Muscle of leg (tissue), 16 donors: ENCODE data around the gene CHP1. TPM values are rescaled to one million over a fixed set of nuclear protein-coding genes. Genes with fewer than 3 reads are reported as not detected.

Source experiments
- DNase-seq: peaks from one replicate; pipeline ENCODE4 v3.0.0; 2013
- H3K27ac ChIP-seq: one replicate; pipeline ENCODE4 v1.5.1; 2013; ENCODE audit warnings: mild to moderate bottlenecking, low read length, control low read depth
- H3K27me3 ChIP-seq: one replicate; pipeline ENCODE4 v1.6.1; 2013; ENCODE audit warnings: low read length; ENCODE audit not compliant: control insufficient read depth, insufficient read depth
- H3K36me3 ChIP-seq: one replicate; pipeline ENCODE4 v1.6.1; 2013; ENCODE audit warnings: low read length; ENCODE audit not compliant: control insufficient read depth, insufficient read depth
- H3K4me1 ChIP-seq: one replicate; pipeline ENCODE4 v1.6.1; 2013; ENCODE audit warnings: low read length; ENCODE audit not compliant: control insufficient read depth, insufficient read depth
- H3K4me3 ChIP-seq: one replicate; pipeline ENCODE4 v1.5.1; 2013; ENCODE audit warnings: low read length, control low read depth
- H3K9me3 ChIP-seq: replicated peaks from 2 replicates; pipeline ENCODE4 v1.6.1; 2013; ENCODE audit warnings: low read depth, low read length; ENCODE audit not compliant: control insufficient read depth
- WGBS: methylation state at CpG from one replicate; pipeline ENCODE4 v1.1.5; 2013; ENCODE audit warnings: missing lambda C conversion rate; ENCODE audit not compliant: insufficient coverage; 5-methylcytosine and 5-hydroxymethylcytosine counted together
- long read RNA-seq, 11 donors: transcript quantifications; one replicate each; lab custom pipeline, GENCODE V29; 2026
- polyA plus RNA-seq, 8 donors: library from polyadenylated mRNA; unstranded; fragments of 120-200 nt; gene quantifications; one replicate each; pipeline versions ENCODE4 v1.2.1 to v1.2.3, GENCODE V29; 2013; ENCODE audit warnings: inconsistent platforms in 1 of 8, low replicate concordance in 1 of 8; ENCODE audit not compliant: insufficient read length in 8 of 8, insufficient read depth in 1 of 8
- total RNA-seq: library from RNA; stranded (reverse); fragments of 120-200 nt; gene quantifications from one replicate; pipeline ENCODE4 v1.2.4, GENCODE V29; 2013

Gene CHP1
- total RNA-seq (46.9 TPM), polyA plus RNA-seq (10 to 100 TPM; 39.0 to 62.2 (median 50.0) TPM)
- long read RNA-seq, donor 1, transcript CHP1-201 (7 exons, 3,329 nt) = major isoform, 8 of 8 reads
- long read RNA-seq, donor 1, partial matches to known transcripts = 0 of 8 reads
- long read RNA-seq, donor 1, other reads (novel, unspliced or antisense) = 0 of 8 reads
- long read RNA-seq, donor 2, transcript CHP1-201 (7 exons, 3,329 nt) = major isoform, 6 of 6 reads
- long read RNA-seq, donor 2, partial matches to known transcripts = 0 of 6 reads
- long read RNA-seq, donor 2, other reads (novel, unspliced or antisense) = 0 of 6 reads
- long read RNA-seq, donor 3, transcript CHP1-201 (7 exons, 3,329 nt) = major isoform, 13 of 13 reads
- long read RNA-seq, donor 3, partial matches to known transcripts = 0 of 13 reads
- long read RNA-seq, donor 3, other reads (novel, unspliced or antisense) = 0 of 13 reads
- long read RNA-seq, donor 4, transcript CHP1-201 (7 exons, 3,329 nt) = major isoform, 14 of 14 reads
- long read RNA-seq, donor 4, partial matches to known transcripts = 0 of 14 reads
- long read RNA-seq, donor 4, other reads (novel, unspliced or antisense) = 0 of 14 reads
- long read RNA-seq, donor 5, transcript CHP1-201 (7 exons, 3,329 nt) = major isoform, 21 of 26 reads
- long read RNA-seq, donor 5, partial matches to known transcripts = 5 of 26 reads
- long read RNA-seq, donor 5, other reads (novel, unspliced or antisense) = 0 of 26 reads
- long read RNA-seq, donor 6, transcript CHP1-201 (7 exons, 3,329 nt) = major isoform, 18 of 18 reads
- long read RNA-seq, donor 6, partial matches to known transcripts = 0 of 18 reads
- long read RNA-seq, donor 6, other reads (novel, unspliced or antisense) = 0 of 18 reads
- long read RNA-seq, donor 7, transcript CHP1-201 (7 exons, 3,329 nt) = major isoform, 16 of 21 reads
- long read RNA-seq, donor 7, partial matches to known transcripts = 5 of 21 reads
- long read RNA-seq, donor 7, other reads (novel, unspliced or antisense) = 0 of 21 reads
- long read RNA-seq, donor 8, transcript CHP1-201 (7 exons, 3,329 nt) = major isoform, 10 of 10 reads
- long read RNA-seq, donor 8, partial matches to known transcripts = 0 of 10 reads
- long read RNA-seq, donor 8, other reads (novel, unspliced or antisense) = 0 of 10 reads
- long read RNA-seq, donor 9, transcript CHP1-201 (7 exons, 3,329 nt) = major isoform, 13 of 74 reads
- long read RNA-seq, donor 9, partial matches to known transcripts = 61 of 74 reads
- long read RNA-seq, donor 9, other reads (novel, unspliced or antisense) = 0 of 74 reads
- long read RNA-seq, donor 10, transcript CHP1-201 (7 exons, 3,329 nt) = major isoform, 24 of 32 reads
- long read RNA-seq, donor 10, partial matches to known transcripts = 8 of 32 reads
- long read RNA-seq, donor 10, other reads (novel, unspliced or antisense) = 0 of 32 reads
- long read RNA-seq, donor 11, transcript CHP1-201 (7 exons, 3,329 nt) = major isoform, 15 of 15 reads
- long read RNA-seq, donor 11, partial matches to known transcripts = 0 of 15 reads
- long read RNA-seq, donor 11, other reads (novel, unspliced or antisense) = 0 of 15 reads

- DNase-seq = peak; percentile 99
- Histone ChIP-seq H3K27ac (peak within 1 kb of the TSS; percentile 95), H3K36me3 (no peaks in the 10 kb centered on the region), H3K4me3 (peak within 1 kb of the TSS; percentile 81), H3K9me3 (no peaks in the 10 kb centered on the region), H3K27me3 (no peaks in the 10 kb centered on the region), H3K4me1 (peaks cover 9% of the 10 kb centered on the region)
- under 1% methylated on average over 63 of the region's 72 CpGs for WGBS
Measured at GRCh38 chr15:41230650-41231421, at the start of gene CHP1, which contains the start of gene EXD1. Gene CHP1, plus strand, starts transcription at chr15:41231268. Its CDS starts 115 bp downstream, at chr15:41231383. Gene EXD1, minus strand, starts transcription at chr15:41230757. Its CDS starts 4,182 bp downstream, at chr15:41226575.

DNA sequence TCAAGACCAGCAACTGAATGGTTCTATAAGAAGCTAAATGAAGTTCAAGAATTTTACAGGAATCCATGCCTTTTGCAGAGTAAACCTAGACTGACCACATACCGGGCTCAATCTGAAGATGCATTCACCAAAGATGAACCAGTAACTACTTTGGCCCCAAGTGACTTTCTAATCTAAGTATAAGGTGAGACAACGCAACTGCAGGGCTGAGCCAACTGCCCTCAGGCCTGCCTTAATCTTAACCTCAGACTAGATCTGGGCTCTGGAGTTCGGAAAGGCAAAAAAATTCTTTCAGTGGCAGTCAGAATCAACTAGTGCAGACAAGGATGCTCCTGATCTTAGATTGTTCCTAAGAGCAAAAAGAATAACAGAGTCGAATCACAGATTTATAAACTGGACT is 48.8 kb upstream of the CHP1 start:
- Histone ChIP-seq H3K27ac (no peak overlapping the region), H3K4me1 (no peaks in the 10 kb centered on the region), H3K4me3 (no peak overlapping the region), H3K36me3 (no peaks in the 10 kb centered on the region), H3K27me3 (no peaks in the 10 kb centered on the region), H3K9me3 (no peaks in the 10 kb centered on the region)
- WGBS = 33% methylated on average over 3 of the region's 4 CpGs
- no peak for DNase-seq

GRCh38 chr15:41183581-41183980 is 47.5 kb upstream of the CHP1 start:
- no CpG with 5 or more reads among the region's 2 CpGs for WGBS
- Histone ChIP-seq H3K27me3 (no peaks in the 10 kb centered on the region), H3K27ac (no peak overlapping the region), H3K4me3 (no peak overlapping the region), H3K4me1 (no peaks in the 10 kb centered on the region), H3K9me3 (no peaks in the 10 kb centered on the region), H3K36me3 (no peaks in the 10 kb centered on the region)
- DNase-seq = no peak

GRCh38 chr15:41194444-41194843 is 36.6 kb upstream of the CHP1 start:
- no peaks in the 10 kb centered on the region for H3K36me3 ChIP-seq
- no peaks in the 10 kb centered on the region for H3K9me3 ChIP-seq
- no peak for DNase-seq
- no peak overlapping the region for H3K4me3 ChIP-seq
- WGBS = no CpG with 5 or more reads among the region's 1 CpG
- no peak overlapping the region for H3K27ac ChIP-seq
- H3K4me1 ChIP-seq = no peaks in the 10 kb centered on the region
- no peaks in the 10 kb centered on the region for H3K27me3 ChIP-seq

DNA sequence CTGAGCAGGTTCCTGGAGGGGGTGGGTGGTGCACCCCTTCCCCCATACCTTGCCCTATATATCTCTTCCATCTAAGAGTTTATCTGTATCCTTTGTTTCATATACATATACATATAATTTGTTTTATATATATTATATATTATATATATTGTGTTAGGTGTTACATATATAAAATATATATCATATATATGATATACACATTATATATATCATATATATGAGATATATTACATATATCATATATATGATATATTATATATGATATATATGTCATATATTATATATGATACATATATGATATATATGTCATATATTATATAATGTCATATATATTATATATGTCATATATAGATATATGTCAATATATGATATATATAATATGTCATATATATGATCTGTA is 31.6 kb upstream of the CHP1 start:
- DNase-seq = no peak
- Histone ChIP-seq H3K9me3 (no peaks in the 10 kb centered on the region), H3K4me3 (no peak overlapping the region), H3K4me1 (no peaks in the 10 kb centered on the region), H3K36me3 (no peaks in the 10 kb centered on the region), H3K27ac (no peak overlapping the region), H3K27me3 (no peaks in the 10 kb centered on the region)

- Histone ChIP-seq H3K27me3 (no peaks in the 10 kb centered on the region), H3K9me3 (no peaks in the 10 kb centered on the region), H3K4me3 (no peak overlapping the region), H3K27ac (no peak overlapping the region), H3K4me1 (no peaks in the 10 kb centered on the region), H3K36me3 (no peaks in the 10 kb centered on the region)
- 78% methylated on average over 2 of the region's 7 CpGs for WGBS
- no peak for DNase-seq
Measured at GRCh38 chr15:41203395-41203794, 27.7 kb upstream of the CHP1 start.

GRCh38 chr15:41205315-41205714 is 25.8 kb upstream of the CHP1 start:
- DNase-seq = no peak
- no peaks in the 10 kb centered on the region for H3K9me3 ChIP-seq
- no peaks in the 10 kb centered on the region for H3K36me3 ChIP-seq
- H3K27me3 ChIP-seq = no peaks in the 10 kb centered on the region
- WGBS = no CpG with 5 or more reads among the region's 3 CpGs
- H3K4me1 ChIP-seq = no peaks in the 10 kb centered on the region
- no peak overlapping the region for H3K4me3 ChIP-seq
- H3K27ac ChIP-seq = no peak overlapping the region

DNA sequence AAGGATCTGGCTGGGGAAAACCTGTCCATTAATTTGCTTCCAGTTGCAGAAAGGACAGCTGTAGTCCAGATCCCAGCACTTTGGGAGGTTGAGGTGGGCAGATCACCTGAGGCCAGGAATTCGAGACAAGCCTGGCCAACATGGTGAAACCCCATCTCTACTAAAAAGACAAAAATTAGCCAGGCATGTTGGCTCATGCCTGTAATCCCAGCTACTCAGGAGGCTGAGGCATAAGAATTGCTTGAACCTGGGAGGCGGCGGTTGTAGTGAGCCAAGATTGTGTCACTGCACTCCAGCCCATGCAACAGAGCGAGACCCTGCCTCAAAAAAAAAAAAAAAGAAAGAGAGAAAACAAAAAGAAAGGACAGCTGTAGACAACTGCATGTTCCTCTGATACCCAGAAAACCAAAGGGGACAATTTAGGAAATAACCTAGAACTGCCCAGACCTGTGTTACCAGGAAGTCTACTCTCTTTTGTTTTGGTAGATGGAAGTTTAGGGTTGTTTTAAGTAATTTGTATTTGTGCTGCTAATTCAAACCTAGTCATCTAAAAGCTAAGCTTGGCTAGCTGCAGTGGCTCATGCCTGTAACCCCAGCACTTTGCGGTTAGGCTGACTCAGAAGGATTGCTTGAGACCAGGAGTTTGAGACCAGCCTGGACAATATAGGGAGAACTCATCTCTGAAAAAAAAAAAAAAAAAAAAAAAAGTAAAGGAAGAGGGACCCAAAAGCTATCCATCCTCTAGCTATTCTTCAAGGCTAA is 23.2 kb upstream of the CHP1 start:
- DNase-seq = no peak
- Histone ChIP-seq H3K4me3 (no peak overlapping the region), H3K27ac (no peak overlapping the region), H3K4me1 (no peaks in the 10 kb centered on the region), H3K27me3 (no peaks in the 10 kb centered on the region), H3K36me3 (no peaks in the 10 kb centered on the region), H3K9me3 (no peaks in the 10 kb centered on the region)
- WGBS = 77% methylated on average over 3 of the region's 5 CpGs
